Ascending aorta (tissue), 2 donors: ENCODE results near the gene TIMM17A. TPM values are rescaled to one million over a fixed set of nuclear protein-coding genes. Genes with fewer than 3 reads are reported as not detected.
"Not testable (repeated sequence)": the region's sequence is repeated elsewhere in the genome, so short reads cannot be mapped to it uniquely, and the experiment has no call there.

Experiments
- DNase-seq, 2 donors: peaks; one replicate each; pipeline ENCODE4 v3.0.0-alpha.2; 2019; ENCODE audit warnings: low spot score in 2 of 2
- H3K27ac ChIP-seq, 2 donors: fragments of 200-600 bp; sonication (generic); one replicate each; pipeline ENCODE4 v1.5.1; 2016 to 2017; ENCODE audit warnings: mild to moderate bottlenecking in 1 of 2
- H3K27me3 ChIP-seq: fragments of 200-600 bp; sonication (generic); one replicate; pipeline ENCODE4 v1.5.1; 2017
- H3K36me3 ChIP-seq, 2 donors: fragments of 200-600 bp; sonication (generic); one replicate each; pipeline ENCODE4 v1.5.1; 2016
- H3K4me1 ChIP-seq, 2 donors: fragments of 200-600 bp; sonication (generic); one replicate each; pipeline ENCODE4 v1.5.1; 2016 to 2017; ENCODE audit warnings: mild to moderate bottlenecking in 1 of 2
- H3K4me3 ChIP-seq, 2 donors: fragments of 200-600 bp; sonication (generic); one replicate each; pipeline ENCODE4 v1.5.1; 2016 to 2017; ENCODE audit warnings: mild to moderate bottlenecking in 1 of 2
- H3K9me3 ChIP-seq, 2 donors: fragments of 200-600 bp; sonication (generic); one replicate each; pipeline ENCODE4 v1.5.1; 2016
- CTCF ChIP-seq, 3 experiments: fragments of 200-600 bp in 2 of 3; fragments of 450-650 bp in 1 of 3; sonication (generic) in 2 of 3; IDR thresholded peaks; one replicate each; pipeline ENCODE4 v1.5.1; 2016 to 2019; ENCODE audit warnings: antibody characterized with exemption in 3 of 3, mild to moderate bottlenecking in 1 of 3, moderate library complexity in 1 of 3
- intact Hi-C: fragments of 100-400 bp; cut with DNase I; formaldehyde crosslinking; loops from one replicate; pipeline ENCODE4 v1.15.1; 2023
- total RNA-seq: library from RNA; depleted of rRNA; stranded (reverse); fragments of >200 nt; gene quantifications from one replicate; pipeline ENCODE4 v1.1.0, GENCODE V29; 2016

Gene TIMM17A
- total RNA-seq, 1 donor from 2014 or later: 7.9 TPM

GRCh38 chr1:201955729-201956143 lies 433 bp downstream of the TIMM17A start:
- peak overlapping the region; percentile 89 to 92 for H3K27ac ChIP-seq
- H3K4me3 ChIP-seq: peak overlapping the region; percentile 67 to 95
- peaks cover 5 to 13% of the 10 kb centered on the region in 2 donors for H3K4me1 ChIP-seq
- intact Hi-C loops: loop anchor here (2.0 kb wide), 1 partner anchor 17 kb away; no protein-coding TSS in a partner anchor
- DNase-seq: no peak
- no peaks in the 10 kb centered on the region for H3K27me3 ChIP-seq
- no peak for TF ChIP-seq CTCF (IDR thresholded peaks at IDR 0.05)
- peaks cover 12 to 35% of the 10 kb centered on the region in 2 donors for H3K36me3 ChIP-seq
- no peaks in the 10 kb centered on the region for H3K9me3 ChIP-seq

- Histone ChIP-seq H3K4me3 (no peak overlapping the region), H3K36me3 (peaks cover 34 to 61% of the 10 kb centered on the region in 2 donors), H3K27ac (no peak overlapping the region), H3K4me1 (peaks cover 5 to 13% of the 10 kb centered on the region in 2 donors), H3K27me3 (no peaks in the 10 kb centered on the region), H3K9me3 (no peaks in the 10 kb centered on the region)
- intact Hi-C loops: no loop called here
- TF ChIP-seq CTCF (IDR thresholded peaks at IDR 0.05): no peak
- DNase-seq: no peak
These were observed 3.0 kb downstream of the TIMM17A start for GRCh38 chr1:201958348-201958747.

- H3K27ac ChIP-seq, intact Hi-C loops, DNase-seq, H3K9me3 ChIP-seq, H3K27me3 ChIP-seq, H3K4me3 ChIP-seq, H3K4me1 ChIP-seq: not testable (repeated sequence)
- H3K36me3 ChIP-seq: peaks cover 64 to 91% of the 10 kb centered on the region in 2 donors
These were observed 7.1 kb downstream of the TIMM17A start for GRCh38 chr1:201962382-201962781.

GRCh38 chr1:201964261-201964660 lies 9.0 kb downstream of the TIMM17A start:
- no peaks in the 10 kb centered on the region for H3K9me3 ChIP-seq
- no peak for DNase-seq
- TF ChIP-seq CTCF (IDR thresholded peaks at IDR 0.05): no peak
- intact Hi-C loops: no loop called here
- peaks cover 0 to 2% of the 10 kb centered on the region in 2 donors for H3K4me1 ChIP-seq
- no peak overlapping the region for H3K4me3 ChIP-seq
- H3K27me3 ChIP-seq: no peaks in the 10 kb centered on the region
- no peak overlapping the region for H3K27ac ChIP-seq
- peaks cover 63 to 82% of the 10 kb centered on the region in 2 donors for H3K36me3 ChIP-seq

GRCh38 chr1:201966171-201966570 lies 10.9 kb downstream of the TIMM17A start:
- intact Hi-C loops: no loop called here
- peaks cover 59 to 83% of the 10 kb centered on the region in 2 donors for H3K36me3 ChIP-seq
- H3K27ac ChIP-seq: no peak overlapping the region
- no peaks in the 10 kb centered on the region for H3K27me3 ChIP-seq
- peaks cover 0 to 2% of the 10 kb centered on the region in 2 donors for H3K4me1 ChIP-seq
- TF ChIP-seq CTCF (IDR thresholded peaks at IDR 0.05): no peak
- H3K9me3 ChIP-seq: no peaks in the 10 kb centered on the region
- DNase-seq: no peak
- no peak overlapping the region for H3K4me3 ChIP-seq

GRCh38 chr1:201968202-201968925 lies 13.1 kb downstream of the TIMM17A start:
- TF ChIP-seq CTCF (IDR thresholded peaks at IDR 0.05): no peak

More at GRCh38 chr1:201968202-201968925, 13.1 kb downstream of the TIMM17A start:
- intact Hi-C loops: no loop called here
- H3K27me3 ChIP-seq: no peaks in the 10 kb centered on the region
- H3K4me3 ChIP-seq: no peak overlapping the region
- peaks cover 0 to 9% of the 10 kb centered on the region in 2 donors for H3K4me1 ChIP-seq
- peaks cover 40 to 61% of the 10 kb centered on the region in 2 donors for H3K36me3 ChIP-seq
- no peak overlapping the region for H3K27ac ChIP-seq
- no peak for DNase-seq
- H3K9me3 ChIP-seq: no peaks in the 10 kb centered on the region
